T47D (cell line): ENCODE data around the gene TMEM234.

Experiments used
- DNase-seq, 2 experiments: peaks; one replicate each; pipeline versions ENCODE4 v3.0.0 to v3.0.0-alpha.2; 2011 to 2012; ENCODE audit warnings: low read depth in 1 of 2, low spot score in 1 of 2
- JUND ChIP-seq: IDR thresholded peaks from 2 replicates; pipeline ENCODE4 v1.6.1; 2012; ENCODE audit warnings: low read depth
- in situ Hi-C: cut with HindIII; loops from 2 replicates; pipeline ENCODE4 v1.10.0; 2016; ENCODE audit warnings: low sequenced_read_pairs, low pct_unique_long_range_greater_than_20kb

TMEM234 gene

GRCh38 chr1:32247983-32248889, 26.1 kb upstream of the TMEM234 start:
- TF ChIP-seq JUND: no peak
- DNase-seq: peak; percentile 53 to 65
- in situ Hi-C loops: no loop called here

GRCh38 chr1:32247452-32247851, 25.3 kb upstream of the TMEM234 start:
- no peak for TF ChIP-seq JUND
- in situ Hi-C loops: no loop called here
- DNase-seq: no peak

- TF ChIP-seq JUND: no peak
Observed at GRCh38 chr1:32246888-32247273, 24.7 kb upstream of the TMEM234 start, which contains the start of gene FAM167B. TSS of gene FAM167B (plus strand) at chr1:32247222. CDS start at chr1:32247422, 200 bp downstream.

GRCh38 chr1:32242341-32242851, 20.2 kb upstream of the TMEM234 start:
- in situ Hi-C loops: no loop called here
- no peak for DNase-seq
- TF ChIP-seq JUND: no peak

More at GRCh38 chr1:32246888-32247273, 24.7 kb upstream of the TMEM234 start, which contains the start of gene FAM167B:
- in situ Hi-C loops: no loop called here
- DNase-seq: no peak

GRCh38 chr1:32241001-32241763, 19.0 kb upstream of the TMEM234 start:
- no peak for TF ChIP-seq JUND
- DNase-seq: peak; percentile 31 to 51
- in situ Hi-C loops: no loop called here

- no peak for TF ChIP-seq JUND
- in situ Hi-C loops: no loop called here
- DNase-seq: peak; percentile 62 to 80
Observed at GRCh38 chr1:32240140-32240951, 18.2 kb upstream of the TMEM234 start.

GRCh38 chr1:32239790-32240139, 17.6 kb upstream of the TMEM234 start:
- no peak for TF ChIP-seq JUND
- in situ Hi-C loops: no loop called here
- no peak for DNase-seq

- no peak for TF ChIP-seq JUND
- no peak for DNase-seq
- in situ Hi-C loops: no loop called here
Observed at GRCh38 chr1:32239337-32239736, 17.2 kb upstream of the TMEM234 start.

GRCh38 chr1:32234792-32235191, 12.6 kb upstream of the TMEM234 start:
- TF ChIP-seq JUND: no peak
- in situ Hi-C loops: no loop called here
- DNase-seq: no peak

GRCh38 chr1:32232558-32233304, 10.6 kb upstream of the TMEM234 start:
- TF ChIP-seq JUND: no peak
- in situ Hi-C loops: no loop called here
- no peak for DNase-seq

GRCh38 chr1:32231843-32232432, 9.8 kb upstream of the TMEM234 start:
- in situ Hi-C loops: no loop called here
- no peak for TF ChIP-seq JUND
- no peak for DNase-seq
